HG02938 (cell line): ENCODE results near the gene IL22RA2.
A peak's percentile ranks its signal among the peaks of the same experiment; 100 is the strongest.

Experiments
- ATAC-seq: cut with Tn5 transposase; IDR thresholded peaks from one replicate; pipeline ENCODE4 v1.9.1; 2021; ENCODE audit warnings: mild to moderate bottlenecking, moderate library complexity; ENCODE audit not compliant: unreplicated experiment

IL22RA2 gene

GRCh38 chr6:137167702-137168377, 5.6 kb downstream of the IL22RA2 start:
- ATAC-seq = no peak

GRCh38 chr6:137166247-137167098, 7.0 kb downstream of the IL22RA2 start:
- peak; percentile 12 for ATAC-seq

- ATAC-seq = peak; percentile 52
Observed at GRCh38 chr6:137165375-137166246, 7.8 kb downstream of the IL22RA2 start.

- ATAC-seq = no peak
Observed at GRCh38 chr6:137163732-137164318, 9.6 kb downstream of the IL22RA2 start.

- no peak for ATAC-seq
Observed at GRCh38 chr6:137162692-137163306, 10.6 kb downstream of the IL22RA2 start.

GRCh38 chr6:137161949-137162348, 11.5 kb downstream of the IL22RA2 start:
- ATAC-seq = no peak

- no peak for ATAC-seq
Observed at GRCh38 chr6:137160763-137161162, 12.7 kb downstream of the IL22RA2 start.

GRCh38 chr6:137159912-137160311, 13.5 kb downstream of the IL22RA2 start:
- no peak for ATAC-seq

GRCh38 chr6:137157601-137158000, 15.8 kb downstream of the IL22RA2 start:
- no peak for ATAC-seq

GRCh38 chr6:137156650-137157049, 16.8 kb downstream of the IL22RA2 start:
- no peak for ATAC-seq

GRCh38 chr6:137155830-137156229, 17.6 kb downstream of the IL22RA2 start:
- peak; percentile 71 for ATAC-seq

GRCh38 chr6:137150072-137150471, 23.4 kb downstream of the IL22RA2 start:
- no peak for ATAC-seq

- ATAC-seq = no peak
Observed at GRCh38 chr6:137149035-137149393, 24.4 kb downstream of the IL22RA2 start.

GRCh38 chr6:137148306-137149034, 25.0 kb downstream of the IL22RA2 start:
- ATAC-seq = no peak

- no peak for ATAC-seq
Observed at GRCh38 chr6:137147195-137147594, 26.2 kb downstream of the IL22RA2 start.

GRCh38 chr6:137146206-137146605, 27.2 kb downstream of the IL22RA2 start:
- ATAC-seq = no peak

- ATAC-seq = no peak
Observed at GRCh38 chr6:137145421-137145820, 28.0 kb downstream of the IL22RA2 start.

- no peak for ATAC-seq
Observed at GRCh38 chr6:137136065-137136464, 37.4 kb downstream of the IL22RA2 start.

- no peak for ATAC-seq
Observed at GRCh38 chr6:137134483-137134882, 39.0 kb downstream of the IL22RA2 start.

GRCh38 chr6:137133122-137133521, 40.3 kb downstream of the IL22RA2 start:
- ATAC-seq = no peak
